ENCODE measurements around the gene NELL2.

- TF ChIP-seq EZH2 (IDR thresholded peaks at IDR 0.05; ENCODE audit: low read length, missing control alignments), result no peak
- TF ChIP-seq, protein P1, sequence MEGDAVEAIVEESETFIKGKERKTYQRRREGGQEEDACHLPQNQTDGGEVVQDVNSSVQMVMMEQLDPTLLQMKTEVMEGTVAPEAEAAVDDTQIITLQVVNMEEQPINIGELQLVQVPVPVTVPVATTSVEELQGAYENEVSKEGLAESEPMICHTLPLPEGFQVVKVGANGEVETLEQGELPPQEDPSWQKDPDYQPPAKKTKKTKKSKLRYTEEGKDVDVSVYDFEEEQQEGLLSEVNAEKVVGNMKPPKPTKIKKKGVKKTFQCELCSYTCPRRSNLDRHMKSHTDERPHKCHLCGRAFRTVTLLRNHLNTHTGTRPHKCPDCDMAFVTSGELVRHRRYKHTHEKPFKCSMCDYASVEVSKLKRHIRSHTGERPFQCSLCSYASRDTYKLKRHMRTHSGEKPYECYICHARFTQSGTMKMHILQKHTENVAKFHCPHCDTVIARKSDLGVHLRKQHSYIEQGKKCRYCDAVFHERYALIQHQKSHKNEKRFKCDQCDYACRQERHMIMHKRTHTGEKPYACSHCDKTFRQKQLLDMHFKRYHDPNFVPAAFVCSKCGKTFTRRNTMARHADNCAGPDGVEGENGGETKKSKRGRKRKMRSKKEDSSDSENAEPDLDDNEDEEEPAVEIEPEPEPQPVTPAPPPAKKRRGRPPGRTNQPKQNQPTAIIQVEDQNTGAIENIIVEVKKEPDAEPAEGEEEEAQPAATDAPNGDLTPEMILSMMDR (conservative IDR thresholded peaks at IDR 0.05 in 1 of 2, IDR thresholded peaks at IDR 0.05 in 1 of 2; ENCODE audit: low read depth in 1 of 2, low read length in 2 of 2), result no peak
Measured at GRCh38 chr12:44488180-44488579, 387.9 kb downstream of the NELL2 start.
